Panc1 (cell line): Measurements from ENCODE around the gene TTC28.

Experiments
- CTCF ChIP-seq: fragments of 450-650 bp; IDR thresholded peaks from 2 replicates; pipeline ENCODE4 v1.5.1; 2017; ENCODE audit warnings: mild to moderate bottlenecking
- TCF7L2 ChIP-seq: IDR thresholded peaks from 2 replicates; pipeline ENCODE4 v1.6.1; 2011; ENCODE audit warnings: mild to moderate bottlenecking, low read depth, low read length, inconsistent platforms

GRCh38 chr22:28444659-28445058, 235.0 kb downstream of the TTC28 start:
- TF ChIP-seq CTCF (no peak), TCF7L2 (no peak)
